Measurements from ENCODE around the gene BCR.

DNA sequence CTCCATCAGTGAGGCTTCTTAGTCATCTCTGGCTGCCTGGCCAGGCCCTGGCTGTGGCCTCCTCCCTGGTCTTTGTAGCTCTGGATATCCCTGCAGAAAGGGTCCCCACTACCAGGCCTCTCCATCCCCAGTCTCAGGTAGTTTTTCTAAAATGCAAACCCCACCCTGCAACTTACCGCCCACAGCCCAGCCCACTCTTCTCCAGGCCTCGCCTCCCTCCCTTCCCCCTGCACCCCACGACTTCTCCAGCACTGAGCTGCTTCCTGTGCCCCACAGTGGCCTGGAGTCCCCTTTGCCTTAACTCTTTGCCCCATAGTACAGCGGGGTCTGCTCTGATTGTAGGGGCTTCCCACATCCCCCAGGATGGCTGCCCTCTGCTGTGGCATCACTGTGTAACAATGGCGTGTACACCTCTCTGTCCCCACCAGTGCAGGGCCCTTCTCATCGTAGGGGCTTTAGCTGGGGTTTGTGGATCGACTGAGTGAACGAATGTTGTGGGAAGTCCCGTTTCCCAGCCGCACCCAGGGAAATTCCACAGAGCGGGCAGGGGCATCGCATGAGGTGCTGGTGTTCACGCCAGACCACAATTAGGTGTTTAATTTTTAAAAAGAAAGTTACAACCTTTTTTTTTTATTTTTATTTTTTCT is 111.6 kb downstream of the BCR start:
- no peak for TF ChIP-seq POLR2A (IDR thresholded peaks at IDR 0.05)
- TF ChIP-seq, protein P1, sequence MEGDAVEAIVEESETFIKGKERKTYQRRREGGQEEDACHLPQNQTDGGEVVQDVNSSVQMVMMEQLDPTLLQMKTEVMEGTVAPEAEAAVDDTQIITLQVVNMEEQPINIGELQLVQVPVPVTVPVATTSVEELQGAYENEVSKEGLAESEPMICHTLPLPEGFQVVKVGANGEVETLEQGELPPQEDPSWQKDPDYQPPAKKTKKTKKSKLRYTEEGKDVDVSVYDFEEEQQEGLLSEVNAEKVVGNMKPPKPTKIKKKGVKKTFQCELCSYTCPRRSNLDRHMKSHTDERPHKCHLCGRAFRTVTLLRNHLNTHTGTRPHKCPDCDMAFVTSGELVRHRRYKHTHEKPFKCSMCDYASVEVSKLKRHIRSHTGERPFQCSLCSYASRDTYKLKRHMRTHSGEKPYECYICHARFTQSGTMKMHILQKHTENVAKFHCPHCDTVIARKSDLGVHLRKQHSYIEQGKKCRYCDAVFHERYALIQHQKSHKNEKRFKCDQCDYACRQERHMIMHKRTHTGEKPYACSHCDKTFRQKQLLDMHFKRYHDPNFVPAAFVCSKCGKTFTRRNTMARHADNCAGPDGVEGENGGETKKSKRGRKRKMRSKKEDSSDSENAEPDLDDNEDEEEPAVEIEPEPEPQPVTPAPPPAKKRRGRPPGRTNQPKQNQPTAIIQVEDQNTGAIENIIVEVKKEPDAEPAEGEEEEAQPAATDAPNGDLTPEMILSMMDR (IDR thresholded peaks at IDR 0.05), result no peak
- TF ChIP-seq POLR2AphosphoS5 (IDR thresholded peaks at IDR 0.05), result no peak
